HG03520 (cell line): ENCODE measurements around the gene EMID1.

Experiments
- ATAC-seq: cut with Tn5 transposase; IDR thresholded peaks from one replicate; pipeline ENCODE4 v1.9.1; 2021; ENCODE audit warnings: mild to moderate bottlenecking, moderate library complexity; ENCODE audit not compliant: unreplicated experiment

EMID1 gene

GRCh38 chr22:29194184-29194583 lies 11.5 kb upstream of the EMID1 start:
- ATAC-seq, result no peak

- ATAC-seq, result no peak
These were observed 10.4 kb upstream of the EMID1 start for GRCh38 chr22:29195118-29195963.

- ATAC-seq, result no peak
These were observed 9.6 kb upstream of the EMID1 start for GRCh38 chr22:29195964-29196666.

DNA sequence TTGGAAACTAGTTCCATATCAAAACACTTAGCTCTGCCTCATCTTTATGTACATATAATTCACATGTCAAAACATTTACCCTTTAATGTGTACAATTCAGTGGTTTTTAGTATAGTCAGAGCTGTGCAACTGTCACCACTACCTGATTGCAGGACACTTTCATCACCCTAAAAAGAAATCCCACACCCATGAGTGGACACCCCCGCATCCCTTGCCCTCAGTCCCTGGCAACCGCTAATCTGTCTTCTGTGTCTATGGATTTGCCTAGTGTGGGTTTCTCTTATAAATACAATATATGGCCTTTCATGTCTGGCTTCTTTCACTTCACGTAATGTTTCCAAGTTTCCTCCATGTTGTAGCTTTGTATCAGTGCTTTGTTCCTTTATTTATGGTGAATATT lies 8.6 kb upstream of the EMID1 start:
- no peak for ATAC-seq

GRCh38 chr22:29198240-29198639 lies 7.5 kb upstream of the EMID1 start:
- ATAC-seq, result no peak

DNA sequence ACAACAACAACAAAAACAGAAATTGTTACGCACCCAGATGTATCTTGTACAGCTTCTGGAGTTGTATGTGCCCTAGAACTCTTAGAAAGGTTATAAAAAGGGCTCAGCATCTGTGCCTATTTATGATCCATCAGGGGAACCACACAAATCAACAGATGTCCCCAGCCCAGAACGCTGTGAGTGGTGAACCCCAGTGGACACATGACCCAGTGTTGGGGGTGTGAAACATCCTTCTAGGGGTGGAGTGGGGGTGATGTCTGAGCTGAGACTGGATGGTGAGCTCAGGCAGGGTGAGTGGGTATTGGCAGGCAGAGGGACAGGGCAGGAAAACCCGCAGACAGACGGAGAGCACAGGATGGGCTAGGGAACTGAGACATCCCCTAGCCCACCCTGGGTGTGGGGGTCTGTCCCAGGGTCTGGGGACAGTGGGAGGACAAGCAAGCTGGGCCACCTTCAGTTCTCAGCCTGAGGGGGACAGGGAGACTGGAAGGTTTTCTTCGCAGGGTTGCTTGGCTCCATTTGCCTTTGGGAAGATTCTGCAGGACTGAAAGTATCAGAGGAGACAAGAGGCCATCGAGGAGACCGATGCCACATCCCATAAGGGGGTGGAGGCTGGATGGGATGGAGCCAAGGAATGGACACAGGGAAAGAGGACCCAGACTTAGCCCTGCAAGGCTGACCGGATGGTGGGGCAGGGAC lies 5.8 kb upstream of the EMID1 start:
- ATAC-seq, result no peak

GRCh38 chr22:29200901-29201300 lies 4.8 kb upstream of the EMID1 start:
- no peak for ATAC-seq

DNA sequence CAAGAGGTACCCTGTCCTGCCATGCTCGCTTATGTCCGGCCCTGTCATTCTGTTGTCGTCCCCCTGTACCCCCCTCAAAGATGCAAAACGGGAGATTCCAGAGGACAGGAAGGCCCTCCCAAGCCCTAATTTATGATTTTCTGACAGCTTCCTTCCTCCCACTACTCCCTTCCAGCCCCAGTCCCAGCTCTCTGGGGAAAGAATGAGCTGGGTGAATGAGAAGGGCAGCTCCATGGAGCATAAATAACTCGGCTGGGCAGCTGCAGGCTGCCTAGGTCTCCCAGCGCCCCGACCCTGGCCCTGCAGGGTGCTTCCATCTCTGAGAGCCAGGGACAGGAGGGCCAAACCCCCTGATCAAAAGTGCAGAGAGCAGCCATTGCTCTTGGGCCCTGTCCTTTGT lies 3.9 kb upstream of the EMID1 start:
- no peak for ATAC-seq

DNA sequence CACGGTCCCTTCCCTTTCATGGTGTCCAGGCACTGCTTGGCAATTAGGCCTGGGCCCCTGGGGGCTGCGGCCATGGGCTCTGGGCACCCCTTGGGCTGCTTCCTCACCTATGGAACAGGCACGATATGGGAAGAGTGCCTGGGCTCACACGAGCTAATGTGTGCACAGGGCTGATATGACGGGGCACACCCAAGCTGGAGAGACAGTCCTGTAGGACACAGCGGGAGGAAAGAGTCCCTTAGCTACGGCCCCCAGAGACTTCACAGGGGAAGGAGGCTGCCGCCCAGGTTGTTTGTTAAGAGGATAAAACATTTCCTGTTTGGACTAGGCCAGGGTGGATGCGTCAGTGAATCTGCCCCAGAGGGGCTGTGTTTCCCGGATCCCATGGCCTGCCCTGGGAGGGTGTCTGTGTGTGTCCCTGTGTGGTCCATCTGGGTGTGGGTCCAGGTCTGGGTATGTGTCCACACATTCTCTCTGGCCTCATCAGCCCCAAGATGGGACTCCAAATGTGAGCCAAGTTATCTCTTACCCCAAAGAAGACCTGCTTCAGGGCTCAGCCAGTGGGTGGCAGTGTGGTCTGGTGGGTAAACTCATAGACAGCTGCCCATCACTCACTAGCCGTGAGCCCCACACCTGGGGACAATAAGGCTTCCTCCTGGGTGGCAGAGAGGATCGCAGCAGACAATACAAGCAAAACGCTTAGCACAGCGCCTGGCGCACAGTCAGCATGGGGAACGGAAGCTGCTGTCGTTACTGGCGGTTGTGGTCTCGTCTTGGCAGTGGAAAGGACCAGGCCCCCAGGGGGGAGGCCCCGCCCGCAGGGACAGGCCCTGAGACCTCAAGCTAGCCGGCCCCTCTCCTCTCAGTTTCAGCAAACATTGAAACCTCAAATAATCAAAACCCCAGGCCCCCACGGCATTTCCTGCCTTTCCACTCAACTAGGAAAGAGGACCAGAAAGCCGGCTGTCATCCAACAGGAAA lies 3.2 kb upstream of the EMID1 start:
- ATAC-seq, result peak; percentile 63

GRCh38 chr22:29203488-29204454 lies 1.9 kb upstream of the EMID1 start:
- ATAC-seq, result no peak

- ATAC-seq, result no peak
These were observed 1.1 kb upstream of the EMID1 start for GRCh38 chr22:29204455-29205183.

DNA sequence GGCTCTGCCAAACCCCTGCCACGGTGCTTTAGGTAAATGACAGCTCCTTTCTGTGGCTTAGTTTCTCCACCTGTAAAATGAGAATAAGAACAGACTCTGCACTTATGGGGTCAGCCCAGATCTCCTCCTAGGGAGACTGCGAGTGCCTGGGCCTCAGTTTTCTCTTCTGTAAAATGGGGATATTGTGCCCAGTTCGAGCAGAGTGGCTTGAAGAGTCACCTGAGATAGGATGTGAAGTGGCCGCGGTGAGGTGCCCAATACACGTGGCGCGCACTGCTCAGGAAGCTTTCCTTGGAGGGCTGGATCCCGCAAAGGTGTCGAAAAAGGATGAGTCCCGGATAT lies 473 bp upstream of the EMID1 start:
- no peak for ATAC-seq

GRCh38 chr22:29206372-29207242 lies 911 bp downstream of the EMID1 start:
- ATAC-seq, result no peak

GRCh38 chr22:29207243-29207550 lies 1.5 kb downstream of the EMID1 start:
- no peak for ATAC-seq

DNA sequence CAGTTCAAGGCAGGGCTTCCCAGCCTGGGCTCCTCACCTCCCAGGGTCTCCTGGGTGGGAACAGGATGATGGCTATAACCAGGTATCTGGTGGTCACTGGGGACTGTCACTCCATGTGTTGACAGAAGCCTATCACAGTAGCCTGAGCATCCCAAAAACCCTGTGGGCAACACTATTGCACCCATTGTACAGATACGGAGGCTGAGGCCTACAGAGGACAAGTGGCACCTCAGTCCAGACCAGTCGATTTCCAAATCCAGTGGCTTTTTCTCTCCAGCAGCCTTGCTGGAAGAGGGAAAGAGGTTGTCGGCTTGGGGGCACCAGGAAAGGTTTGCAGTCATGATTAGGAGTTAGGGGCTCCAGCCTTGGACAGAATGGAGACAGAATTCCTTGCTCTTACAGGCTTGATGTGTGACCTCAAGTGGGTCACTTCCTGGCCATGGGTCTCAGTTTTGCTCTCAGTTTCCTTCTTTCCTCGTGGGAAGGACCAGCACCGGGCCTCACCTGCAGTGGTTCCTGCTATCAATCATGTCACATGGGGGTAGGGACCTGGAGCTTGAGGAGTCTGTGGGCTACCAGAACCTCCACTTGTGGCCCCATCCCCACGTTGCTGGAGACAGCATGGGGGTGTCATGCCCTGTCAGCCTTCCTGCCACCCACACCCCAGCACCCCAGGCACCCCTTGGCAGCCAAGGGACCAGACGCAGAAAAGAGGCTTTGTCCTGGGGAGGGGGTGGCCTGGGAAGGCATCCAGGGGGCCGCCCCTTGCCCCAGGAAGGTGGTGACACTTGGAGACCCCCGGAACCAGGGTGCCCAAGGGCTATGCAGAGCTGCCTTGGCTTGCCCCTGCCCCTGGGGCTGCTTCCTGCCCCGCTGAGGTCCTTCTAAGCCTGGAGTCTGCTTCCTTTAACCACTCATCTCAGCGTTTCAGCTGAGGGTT lies 2.1 kb downstream of the EMID1 start:
- no peak for ATAC-seq

- ATAC-seq, result no peak
These were observed 2.8 kb downstream of the EMID1 start for GRCh38 chr22:29208502-29208862.
